ENCODE results near the gene HCAR2. TPM values are rescaled to one million over a fixed set of nuclear protein-coding genes. Genes with fewer than 3 reads are reported as not detected.
A peak's percentile ranks its signal among the peaks of the same experiment; 100 is the strongest.

Gene HCAR2
- total RNA-seq, 1 experiment from 2014 or later: not detected

DNA sequence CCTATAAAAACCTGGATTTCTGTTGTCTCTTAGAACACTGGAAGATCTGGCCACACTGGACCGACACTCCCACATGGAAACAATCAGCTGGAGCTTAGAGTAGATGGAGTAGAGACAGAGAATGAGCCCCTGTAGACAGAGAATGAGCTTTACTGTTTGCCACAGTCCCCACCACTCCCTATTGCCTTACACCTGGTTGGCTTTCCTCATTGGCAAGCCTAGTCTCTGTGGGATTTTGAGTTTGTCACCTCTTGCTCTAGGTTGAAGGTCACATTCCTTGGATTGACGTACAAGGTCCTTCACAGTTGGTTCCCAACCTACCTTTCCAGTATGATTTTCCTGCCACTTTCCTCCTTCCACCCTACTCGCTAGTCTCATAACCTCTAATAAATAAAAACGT, 29.5 kb upstream of the HCAR2 start:
- no TSS peak for BruUV-seq (replicated peaks)
- no peak for DNase-seq
- Mint-ChIP-seq H3K36me3 (ENCODE audit: insufficient read depth, unreplicated experiment) (peaks cover 18% of the 10 kb centered on the region), H3K27me3 (ENCODE audit: unreplicated experiment) (no peaks in the 10 kb centered on the region), H3K4me3 (ENCODE audit: low read depth, unreplicated experiment) (no peak overlapping the region), H3K9me3 (ENCODE audit: low read depth, unreplicated experiment) (no peaks in the 10 kb centered on the region), H3K4me1 (ENCODE audit: low read depth, unreplicated experiment) (peaks cover 26% of the 10 kb centered on the region), H3K27ac (ENCODE audit: unreplicated experiment) (no peak overlapping the region)
- TF ChIP-seq, protein P1, sequence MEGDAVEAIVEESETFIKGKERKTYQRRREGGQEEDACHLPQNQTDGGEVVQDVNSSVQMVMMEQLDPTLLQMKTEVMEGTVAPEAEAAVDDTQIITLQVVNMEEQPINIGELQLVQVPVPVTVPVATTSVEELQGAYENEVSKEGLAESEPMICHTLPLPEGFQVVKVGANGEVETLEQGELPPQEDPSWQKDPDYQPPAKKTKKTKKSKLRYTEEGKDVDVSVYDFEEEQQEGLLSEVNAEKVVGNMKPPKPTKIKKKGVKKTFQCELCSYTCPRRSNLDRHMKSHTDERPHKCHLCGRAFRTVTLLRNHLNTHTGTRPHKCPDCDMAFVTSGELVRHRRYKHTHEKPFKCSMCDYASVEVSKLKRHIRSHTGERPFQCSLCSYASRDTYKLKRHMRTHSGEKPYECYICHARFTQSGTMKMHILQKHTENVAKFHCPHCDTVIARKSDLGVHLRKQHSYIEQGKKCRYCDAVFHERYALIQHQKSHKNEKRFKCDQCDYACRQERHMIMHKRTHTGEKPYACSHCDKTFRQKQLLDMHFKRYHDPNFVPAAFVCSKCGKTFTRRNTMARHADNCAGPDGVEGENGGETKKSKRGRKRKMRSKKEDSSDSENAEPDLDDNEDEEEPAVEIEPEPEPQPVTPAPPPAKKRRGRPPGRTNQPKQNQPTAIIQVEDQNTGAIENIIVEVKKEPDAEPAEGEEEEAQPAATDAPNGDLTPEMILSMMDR (IDR thresholded peaks at IDR 0.05; ENCODE audit: unreplicated experiment): no peak
- intact Hi-C loops (cut with micrococcal nuclease; ENCODE audit: unreplicated experiment): loop anchor here (5.0 kb wide), 2 partner anchors 80 to 95 kb away; no protein-coding TSS in a partner anchor
- CTCF ChIA-PET: interaction anchor here (1.0 kb wide), 1 partner anchor 92 kb away, joined by 3 read pairs; no protein-coding TSS in a partner anchor

DNA sequence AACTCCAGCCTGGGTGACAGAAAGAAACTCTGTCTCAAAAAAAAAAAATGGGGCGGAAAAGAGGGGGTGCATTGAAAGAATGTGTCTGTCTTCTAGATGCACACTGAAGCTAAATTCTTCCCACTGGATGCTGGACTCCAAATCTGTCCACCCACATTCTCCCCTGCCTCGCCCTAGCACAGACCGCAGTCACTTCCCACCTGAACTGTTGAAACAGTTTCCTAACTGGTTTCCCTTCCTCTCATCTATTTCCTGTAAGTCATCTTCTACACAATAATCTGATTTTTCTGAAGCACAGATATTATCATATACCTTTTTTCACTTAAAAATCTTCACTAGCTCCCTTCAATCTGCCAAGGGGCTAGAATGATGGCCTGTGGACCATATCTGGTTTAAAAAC, 29.0 kb upstream of the HCAR2 start:
- intact Hi-C loops (cut with micrococcal nuclease; ENCODE audit: unreplicated experiment): loop anchor here (5.0 kb wide), 2 partner anchors 80 to 95 kb away; no protein-coding TSS in a partner anchor
- Mint-ChIP-seq H3K4me1 (ENCODE audit: low read depth, unreplicated experiment) (peaks cover 28% of the 10 kb centered on the region), H3K36me3 (ENCODE audit: insufficient read depth, unreplicated experiment) (peaks cover 18% of the 10 kb centered on the region), H3K4me3 (ENCODE audit: low read depth, unreplicated experiment) (no peak overlapping the region), H3K9me3 (ENCODE audit: low read depth, unreplicated experiment) (no peaks in the 10 kb centered on the region), H3K27me3 (ENCODE audit: unreplicated experiment) (no peaks in the 10 kb centered on the region), H3K27ac (ENCODE audit: unreplicated experiment) (no peak overlapping the region)
- CTCF ChIA-PET: interaction anchor here (1.0 kb wide), 1 partner anchor 91 kb away, joined by 3 read pairs; no protein-coding TSS in a partner anchor
- TF ChIP-seq, protein P1 (IDR thresholded peaks at IDR 0.05; ENCODE audit: unreplicated experiment): no peak
- no TSS peak for BruUV-seq (replicated peaks)
- DNase-seq: no peak

GRCh38 chr12:122730215-122731014, 27.3 kb upstream of the HCAR2 start, which contains the start of gene HCAR1:
TSS of gene HCAR1 (minus strand) at chr12:122730844. CDS start at chr12:122730339, 505 bp downstream.
- DNase-seq: peak; percentile 58

GRCh38 chr12:122729583-122730214, 26.5 kb upstream of the HCAR2 start:
- BruUV-seq (replicated peaks): no TSS peak
- CTCF ChIA-PET: no interaction called here
- intact Hi-C loops (cut with micrococcal nuclease; ENCODE audit: unreplicated experiment): loop anchor here (2.0 to 5.0 kb wide), 3 partner anchors 51 to 92 kb away; no protein-coding TSS in a partner anchor
- Mint-ChIP-seq H3K9me3 (ENCODE audit: low read depth, unreplicated experiment) (no peaks in the 10 kb centered on the region), H3K27ac (ENCODE audit: unreplicated experiment) (peak overlapping the region; percentile 79), H3K36me3 (ENCODE audit: insufficient read depth, unreplicated experiment) (peaks cover 18% of the 10 kb centered on the region), H3K4me3 (ENCODE audit: low read depth, unreplicated experiment) (peak overlapping the region; percentile 78), H3K4me1 (ENCODE audit: low read depth, unreplicated experiment) (peaks cover 48% of the 10 kb centered on the region), H3K27me3 (ENCODE audit: unreplicated experiment) (no peaks in the 10 kb centered on the region)
- no peak for DNase-seq
- TF ChIP-seq, protein P1 (IDR thresholded peaks at IDR 0.05; ENCODE audit: unreplicated experiment): no peak

More at GRCh38 chr12:122730215-122731014, 27.3 kb upstream of the HCAR2 start, which contains the start of gene HCAR1:
- no TSS peak for BruUV-seq (replicated peaks)
- peak within 1 kb of the TSS; percentile 78 for H3K4me3 Mint-ChIP-seq (ENCODE audit: low read depth, unreplicated experiment)
- no peaks in the 10 kb centered on the region for H3K9me3 Mint-ChIP-seq (ENCODE audit: low read depth, unreplicated experiment)
- H3K27me3 Mint-ChIP-seq (ENCODE audit: unreplicated experiment): no peaks in the 10 kb centered on the region
- TF ChIP-seq, protein P1 (IDR thresholded peaks at IDR 0.05; ENCODE audit: unreplicated experiment): peak; percentile 13
- intact Hi-C loops (cut with micrococcal nuclease; ENCODE audit: unreplicated experiment): loop anchor here (2.0 to 5.0 kb wide), 3 partner anchors 52 to 93 kb away; no protein-coding TSS in a partner anchor
- H3K36me3 Mint-ChIP-seq (ENCODE audit: insufficient read depth, unreplicated experiment): peaks cover 18% of the 10 kb centered on the region
- CTCF ChIA-PET: interaction anchor here (0.6 to 1.1 kb wide), 3 partner anchors 10 to 92 kb away, joined by 3 to 13 read pairs (median 4); no protein-coding TSS in a partner anchor
- H3K27ac Mint-ChIP-seq (ENCODE audit: unreplicated experiment): peak within 1 kb of the TSS; percentile 79
- peaks cover 41% of the 10 kb centered on the region for H3K4me1 Mint-ChIP-seq (ENCODE audit: low read depth, unreplicated experiment)

Measured in Calu3 (cell line).